Ramos (cell line): ENCODE data around the gene AXIN1.
"Not testable (repeated sequence)": the region's sequence is repeated elsewhere in the genome, so short reads cannot be mapped to it uniquely, and the experiment has no call there.

Source experiments
- in situ Hi-C: fragments of 300-500 bp; cut with MboI; formaldehyde crosslinking; loops from one replicate; pipeline ENCODE4 v1.14.3; 2022; ENCODE audit warnings: low sequenced_read_pairs; ENCODE audit not compliant: unreplicated experiment

Gene AXIN1

GRCh38 chr16:336269-336668 is 16.3 kb downstream of the AXIN1 start:
- in situ Hi-C loops, result no loop called here

- in situ Hi-C loops, result not testable (repeated sequence)
Measured at GRCh38 chr16:334861-335632, 17.5 kb downstream of the AXIN1 start.

GRCh38 chr16:334164-334832 is 18.2 kb downstream of the AXIN1 start:
- in situ Hi-C loops, result not testable (repeated sequence)

DNA sequence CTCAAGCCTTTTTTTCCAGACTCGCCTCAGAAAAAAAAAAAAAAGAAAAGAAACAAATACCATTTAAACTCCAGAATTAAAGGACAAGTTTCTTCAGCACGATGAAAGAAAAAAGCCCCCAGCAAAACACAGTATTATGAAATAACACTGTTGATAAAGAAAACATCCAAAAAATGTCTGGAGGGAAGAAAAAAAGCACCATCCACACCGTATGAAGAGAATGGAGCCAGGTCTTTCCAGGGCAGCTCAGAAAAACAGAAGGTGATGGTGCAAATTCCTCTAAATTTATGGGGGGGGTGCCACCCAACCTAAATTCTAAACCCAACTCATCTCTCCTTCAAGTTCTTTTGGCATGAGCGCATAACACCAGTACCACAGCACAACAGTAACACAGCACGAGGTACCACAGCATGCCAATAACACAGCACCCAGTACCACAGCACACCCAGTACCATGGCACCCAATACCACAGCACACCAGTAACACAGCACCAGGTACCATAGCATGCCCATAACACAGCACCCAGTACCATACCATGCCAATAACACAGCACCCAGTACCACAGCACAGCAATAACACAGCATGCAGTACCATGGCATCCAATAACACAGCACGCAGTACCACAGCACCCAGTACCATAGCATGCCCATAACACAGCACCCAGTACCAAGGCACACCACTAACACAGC is 19.0 kb downstream of the AXIN1 start:
- in situ Hi-C loops, result no loop called here

GRCh38 chr16:331181-331814 is 21.2 kb downstream of the AXIN1 start:
- in situ Hi-C loops, result not testable (repeated sequence)

DNA sequence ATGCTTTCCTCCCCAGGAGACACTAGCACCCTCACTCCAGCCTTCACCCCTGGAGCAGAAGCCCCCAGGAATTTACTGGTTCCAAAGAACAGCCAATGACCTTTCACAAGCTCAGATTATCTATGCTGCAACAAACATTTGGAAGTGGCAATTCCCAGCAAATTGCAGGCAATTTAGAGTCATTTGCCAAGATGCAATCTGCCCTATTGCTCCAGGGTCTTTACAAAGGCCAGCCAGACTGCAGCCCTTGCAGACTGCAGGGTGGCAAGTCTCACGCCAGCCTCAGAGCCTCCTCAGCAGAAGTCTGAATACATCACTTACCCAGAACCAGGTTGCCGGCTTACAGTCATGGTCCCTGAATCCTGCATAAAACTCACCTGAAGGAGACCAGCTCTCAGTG is 21.8 kb downstream of the AXIN1 start:
- in situ Hi-C loops, result no loop called here

DNA sequence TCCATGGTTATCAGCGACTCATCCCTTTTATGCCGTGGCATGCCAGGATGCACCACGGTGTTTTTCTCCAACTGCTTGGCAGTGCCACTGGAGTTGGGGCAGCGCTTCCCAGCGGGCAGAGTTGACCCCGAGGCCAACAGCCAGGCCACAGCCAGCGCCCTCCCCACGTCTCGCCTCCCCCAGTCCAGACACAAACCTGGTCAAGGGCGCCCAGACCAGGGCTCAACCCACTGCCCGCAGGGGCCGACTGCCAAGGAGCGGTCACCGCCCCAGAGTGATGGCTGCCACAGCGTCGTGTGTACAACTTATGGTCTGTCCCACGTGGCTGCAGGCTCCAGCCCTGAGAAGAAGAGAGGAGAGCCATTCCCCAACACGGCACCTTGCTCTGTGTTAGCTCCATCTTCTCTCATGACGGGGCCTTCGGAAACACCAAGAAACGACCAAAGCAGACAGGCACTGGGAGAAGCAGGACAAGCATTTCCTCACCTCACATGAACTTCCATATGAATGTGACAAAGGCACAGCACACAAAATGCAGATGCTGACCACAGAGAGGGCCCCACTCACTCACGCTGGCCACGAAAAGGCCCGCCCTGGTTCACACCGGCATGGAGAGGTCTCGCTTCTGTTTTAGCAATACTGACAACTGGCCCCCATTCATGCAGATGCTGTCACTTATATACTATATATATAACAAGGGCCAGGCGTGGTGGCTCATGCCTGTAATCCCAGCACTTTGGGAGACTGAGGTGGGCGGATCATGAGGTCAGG is 27.0 kb downstream of the AXIN1 start:
- in situ Hi-C loops, result no loop called here

- in situ Hi-C loops, result no loop called here
Measured at GRCh38 chr16:324451-325334, 27.8 kb downstream of the AXIN1 start.

GRCh38 chr16:324201-324450 is 28.4 kb downstream of the AXIN1 start:
- in situ Hi-C loops, result no loop called here

- in situ Hi-C loops, result no loop called here
Measured at GRCh38 chr16:322476-323143, 29.9 kb downstream of the AXIN1 start.

DNA sequence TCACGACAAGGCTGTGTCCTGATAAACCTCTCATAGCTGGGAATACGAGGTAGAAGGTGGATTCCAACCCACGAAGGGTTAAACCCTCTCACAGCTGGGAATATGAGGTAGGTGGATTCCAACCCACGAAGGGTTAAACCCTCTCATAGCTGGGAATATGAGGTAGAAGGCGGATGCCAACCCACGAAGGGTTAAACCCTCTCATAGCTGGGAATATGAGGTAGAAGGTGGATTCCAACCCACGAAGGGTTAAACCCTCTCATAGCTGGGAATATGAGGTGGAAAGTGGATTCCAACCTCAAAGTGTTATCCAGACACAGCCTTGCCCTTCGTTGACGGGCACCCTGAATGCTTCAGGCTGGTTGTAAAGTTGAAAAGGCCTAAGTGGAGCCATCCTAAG is 31.0 kb downstream of the AXIN1 start:
- in situ Hi-C loops, result no loop called here

DNA sequence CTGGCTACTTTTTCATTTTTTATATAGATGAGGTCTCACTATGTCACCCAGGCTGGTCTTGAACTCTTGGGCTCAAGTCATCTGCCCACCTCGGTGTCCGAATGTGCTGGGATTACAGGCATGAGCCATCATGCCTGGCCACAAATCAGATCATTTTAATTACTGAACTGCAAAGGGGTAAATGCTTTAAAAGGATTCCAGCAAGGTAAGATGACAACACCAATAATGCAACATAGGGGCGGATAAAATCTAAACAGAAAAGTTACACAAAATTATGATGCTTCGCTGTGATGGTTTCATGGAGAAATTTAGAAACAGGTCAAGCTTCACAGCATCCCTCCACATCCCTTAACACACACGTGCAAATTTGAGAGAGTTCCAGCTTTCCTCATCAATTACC is 32.3 kb downstream of the AXIN1 start:
- in situ Hi-C loops, result no loop called here

- in situ Hi-C loops, result no loop called here
Measured at GRCh38 chr16:318628-319027, 33.9 kb downstream of the AXIN1 start.

- in situ Hi-C loops, result no loop called here
Measured at GRCh38 chr16:317583-317982, 34.9 kb downstream of the AXIN1 start.

DNA sequence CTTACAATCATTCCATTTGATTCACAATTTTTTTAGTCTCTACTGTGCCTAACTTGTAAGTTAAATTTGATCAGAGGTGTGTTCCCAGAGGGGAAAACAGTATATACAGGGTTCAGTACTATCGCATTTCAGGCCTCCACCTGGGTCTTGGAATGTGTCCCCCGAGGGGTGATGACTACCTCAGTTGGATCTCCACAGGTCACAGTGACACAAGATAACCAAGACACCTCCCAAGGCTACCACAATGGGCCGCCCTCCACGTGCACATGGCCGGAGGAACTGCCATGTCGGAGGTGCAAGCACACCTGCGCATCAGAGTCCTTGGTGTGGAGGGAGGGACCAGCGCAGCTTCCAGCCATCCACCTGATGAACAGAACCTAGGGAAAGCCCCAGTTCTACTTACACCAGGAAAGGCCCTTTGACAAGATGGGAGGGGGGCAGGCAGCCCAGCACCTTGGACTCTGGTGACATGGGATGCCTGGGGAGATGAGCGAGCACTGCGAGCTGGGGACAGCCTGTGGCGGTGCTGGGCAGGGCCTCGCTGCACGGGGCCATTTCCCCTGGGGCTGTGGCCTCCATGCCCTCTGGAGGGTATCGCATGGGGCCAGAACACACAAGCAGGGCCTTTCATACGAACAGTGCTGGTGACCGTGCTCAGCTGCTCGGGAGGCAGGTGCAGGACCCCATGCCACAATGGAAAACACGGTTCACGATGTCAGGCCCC is 35.6 kb downstream of the AXIN1 start:
- in situ Hi-C loops, result no loop called here

DNA sequence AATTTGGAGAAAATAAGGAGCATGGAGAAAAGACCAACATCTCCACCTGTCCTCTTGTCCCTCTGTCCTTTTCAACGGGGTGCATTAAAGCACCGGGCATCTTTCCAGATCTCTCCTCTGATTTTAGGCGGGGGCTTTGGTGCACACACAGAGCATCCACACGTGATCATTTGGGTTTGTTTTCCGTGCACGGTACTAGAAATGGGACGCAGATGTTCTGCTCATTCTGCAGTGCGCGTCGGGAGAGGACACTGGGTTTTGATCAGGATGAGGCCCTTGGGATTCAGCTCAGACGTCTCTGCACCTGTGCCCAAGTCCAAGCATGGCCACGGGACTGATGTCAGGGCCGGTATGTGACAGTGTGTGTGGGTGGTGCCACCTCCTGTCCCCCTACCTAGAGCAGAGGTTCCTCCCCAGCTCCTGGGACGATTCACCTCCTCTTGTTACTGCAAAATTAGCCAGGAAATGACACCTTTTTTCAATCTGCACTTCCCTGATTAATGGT is 37.7 kb downstream of the AXIN1 start:
- in situ Hi-C loops, result no loop called here

GRCh38 chr16:314351-314750 is 38.2 kb downstream of the AXIN1 start:
- in situ Hi-C loops, result no loop called here

GRCh38 chr16:311725-312124 is 40.8 kb downstream of the AXIN1 start:
- in situ Hi-C loops, result no loop called here
